ENCODE data around the gene CHD9NB. TPM values are rescaled to one million over a fixed set of nuclear protein-coding genes. Genes with fewer than 3 reads are reported as not detected.

Gene CHD9NB
- total RNA-seq, 4 donors from 2014 or later: 0.63 to 1.3 TPM; not detected in 2

DNA sequence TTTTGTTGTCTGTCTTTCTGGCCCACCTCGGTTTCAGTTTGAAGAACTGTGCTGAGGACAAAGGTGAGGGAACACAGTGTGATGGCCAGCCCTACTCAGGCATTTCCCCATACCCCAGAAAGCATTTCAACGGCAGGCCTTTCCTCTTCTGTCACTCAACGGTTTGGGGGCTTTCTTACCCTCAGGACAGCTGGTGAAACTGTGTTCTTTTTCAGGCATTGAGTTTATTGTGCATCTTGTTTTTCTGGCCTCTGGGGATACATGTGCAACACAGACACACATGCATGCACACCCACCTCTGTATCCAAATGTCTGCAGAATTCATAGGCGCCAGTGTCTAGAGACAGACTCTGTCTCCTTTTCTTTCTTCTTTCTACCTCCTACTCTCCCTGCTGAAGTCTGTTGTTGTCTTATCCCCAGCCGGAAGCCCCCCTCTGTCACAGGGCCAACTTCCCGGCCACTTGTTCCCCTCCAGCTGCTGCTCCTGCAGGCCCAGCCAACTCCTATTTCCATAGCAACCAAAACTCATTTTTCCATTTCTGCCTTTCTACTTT, 19.1 kb upstream of the CHD9NB start:
- peak overlapping the region in 2 of 3 donors; percentile 6 to 44 for H3K27ac ChIP-seq
- H3K27me3 ChIP-seq: no peaks in the 10 kb centered on the region
- no peaks in the 10 kb centered on the region for H3K36me3 ChIP-seq
- peaks cover 8 to 25% of the 10 kb centered on the region in 2 donors for H3K4me1 ChIP-seq
- H3K9me3 ChIP-seq: no peaks in the 10 kb centered on the region
- H3K4me3 ChIP-seq (replicated peaks in 1 of 3): no peak overlapping the region
- intact Hi-C loops (cut with DNase I): no loop called here
- TF ChIP-seq CTCF (IDR thresholded peaks at IDR 0.05) (no peak), POLR2A (IDR thresholded peaks at IDR 0.05) (no peak)
- WGBS, 2 donors: 14 to 17% methylated on average over 6 of the region's 6 CpGs
- DNase-seq: peak; percentile 63

DNA sequence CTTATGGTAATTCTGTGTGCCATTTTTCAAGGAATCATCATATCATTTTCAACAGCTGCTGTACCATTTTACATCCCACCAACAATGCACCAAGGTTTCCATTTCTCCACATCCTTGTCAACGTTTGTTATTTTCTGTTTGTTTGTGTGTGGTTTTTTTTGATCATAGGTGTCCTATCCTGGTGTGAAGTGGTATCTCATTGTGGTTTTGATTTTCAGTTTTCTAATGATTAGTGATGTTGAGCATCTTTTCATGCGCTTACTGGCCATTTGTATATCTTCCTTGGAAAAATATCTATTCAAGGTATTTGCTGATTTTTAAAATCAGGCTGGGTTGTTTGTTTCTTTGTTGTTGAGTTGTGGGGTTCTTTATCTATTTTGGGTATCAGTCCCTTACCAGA, 17.1 kb upstream of the CHD9NB start:
- Histone ChIP-seq H3K36me3 (no peaks in the 10 kb centered on the region), H3K9me3 (no peaks in the 10 kb centered on the region), H3K4me3 (replicated peaks in 1 of 3) (no peak overlapping the region), H3K27me3 (no peaks in the 10 kb centered on the region), H3K4me1 (peaks cover 8 to 38% of the 10 kb centered on the region in 2 donors), H3K27ac (no peak overlapping the region)
- intact Hi-C loops (cut with DNase I): no loop called here
- DNase-seq: no peak
- TF ChIP-seq POLR2A (IDR thresholded peaks at IDR 0.05) (no peak), CTCF (IDR thresholded peaks at IDR 0.05) (no peak)
- WGBS, 2 donors: 89 to 90% methylated on average over 2 of the region's 2 CpGs

- H3K4me3 ChIP-seq (replicated peaks in 1 of 3): no peak overlapping the region
- TF ChIP-seq CTCF (IDR thresholded peaks at IDR 0.05) (no peak), POLR2A (IDR thresholded peaks at IDR 0.05) (no peak)
- peaks cover 8 to 41% of the 10 kb centered on the region in 2 donors for H3K4me1 ChIP-seq
- H3K27me3 ChIP-seq: no peaks in the 10 kb centered on the region
- no peaks in the 10 kb centered on the region for H3K36me3 ChIP-seq
- intact Hi-C loops (cut with DNase I): no loop called here
- DNase-seq: no peak
- H3K9me3 ChIP-seq: no peaks in the 10 kb centered on the region
- H3K27ac ChIP-seq: no peak overlapping the region
- 71 to 74% methylated on average over 4 of the region's 4 CpGs for WGBS, 2 donors
Measured at GRCh38 chr16:53068423-53068833, 15.7 kb upstream of the CHD9NB start.

- intact Hi-C loops (cut with DNase I): no loop called here
- Histone ChIP-seq H3K27me3 (no peaks in the 10 kb centered on the region), H3K36me3 (no peaks in the 10 kb centered on the region), H3K4me1 (peaks cover 8 to 41% of the 10 kb centered on the region in 2 donors), H3K27ac (no peak overlapping the region), H3K4me3 (replicated peaks in 1 of 3) (no peak overlapping the region), H3K9me3 (no peaks in the 10 kb centered on the region)
- no peak for TF ChIP-seq CTCF (IDR thresholded peaks at IDR 0.05)
- 86 to 89% methylated on average over 2 of the region's 2 CpGs for WGBS, 2 donors
- no peak for DNase-seq
Measured at GRCh38 chr16:53067675-53068074, 15.0 kb upstream of the CHD9NB start.

- Histone ChIP-seq H3K4me3 (replicated peaks in 1 of 3) (no peak overlapping the region), H3K4me1 (peaks cover 5 to 28% of the 10 kb centered on the region in 2 donors), H3K27ac (no peak overlapping the region), H3K9me3 (no peaks in the 10 kb centered on the region), H3K27me3 (no peaks in the 10 kb centered on the region), H3K36me3 (no peaks in the 10 kb centered on the region)
- no peak for TF ChIP-seq POLR2A (IDR thresholded peaks at IDR 0.05)
- no peak for TF ChIP-seq CTCF (IDR thresholded peaks at IDR 0.05)
- WGBS, 2 donors: 76% methylated on average over 6 of the region's 6 CpGs
- intact Hi-C loops (cut with DNase I): no loop called here
- no peak for DNase-seq
Measured at GRCh38 chr16:53065461-53066061, 12.9 kb upstream of the CHD9NB start.
